Measurements from ENCODE around the gene MAN1A1. TPM values are rescaled to one million over a fixed set of nuclear protein-coding genes. Genes with fewer than 3 reads are reported as not detected.
"Not testable (repeated sequence)": the region's sequence is repeated elsewhere in the genome, so short reads cannot be mapped to it uniquely, and the experiment has no call there.

Gene MAN1A1
- polyA plus RNA-seq, 1 experiment, result 27.5 TPM

GRCh38 chr6:119379809-119380208, 30.2 kb upstream of the MAN1A1 start:
- ChIA-PET POLR2A (no interaction called here), CTCF (no interaction called here)
- DNase-seq (ENCODE audit: low read depth, low spot score), result no peak
- Histone ChIP-seq H3K27ac (ENCODE audit: low read depth, low read length) (no peak overlapping the region), H3K4me3 (ENCODE audit: low read depth, low read length) (no peak overlapping the region), H3K27me3 (ENCODE audit: control insufficient read depth, insufficient read depth, low read length) (no peaks in the 10 kb centered on the region), H3K9me3 (ENCODE audit: control insufficient read depth, insufficient read depth, low read length) (no peaks in the 10 kb centered on the region)
- TF ChIP-seq CTCF (IDR thresholded peaks at IDR 0.05; ENCODE audit: low read depth, low read length), result no peak

- POLR2A ChIA-PET; H3K4me3 ChIP-seq (ENCODE audit: low read depth, low read length); DNase-seq (ENCODE audit: low read depth, low spot score); CTCF ChIA-PET; H3K9me3 ChIP-seq (ENCODE audit: control insufficient read depth, insufficient read depth, low read length); H3K27me3 ChIP-seq (ENCODE audit: control insufficient read depth, insufficient read depth, low read length); H3K27ac ChIP-seq (ENCODE audit: low read depth, low read length): not testable (repeated sequence)
These were observed 27.5 kb upstream of the MAN1A1 start for GRCh38 chr6:119377043-119377442.

GRCh38 chr6:119370080-119370479, 20.5 kb upstream of the MAN1A1 start:
- no peak overlapping the region for H3K27ac ChIP-seq (ENCODE audit: low read depth, low read length)
- no peak for DNase-seq (ENCODE audit: low read depth, low spot score)
- no peak overlapping the region for H3K4me3 ChIP-seq (ENCODE audit: low read depth, low read length)
- ChIA-PET POLR2A (no interaction called here), CTCF (no interaction called here)
- H3K9me3 ChIP-seq (ENCODE audit: control insufficient read depth, insufficient read depth, low read length), result no peaks in the 10 kb centered on the region
- no peak for TF ChIP-seq CTCF (IDR thresholded peaks at IDR 0.05; ENCODE audit: low read depth, low read length)
- H3K27me3 ChIP-seq (ENCODE audit: control insufficient read depth, insufficient read depth, low read length), result no peaks in the 10 kb centered on the region

- TF ChIP-seq CTCF (IDR thresholded peaks at IDR 0.05; ENCODE audit: low read depth, low read length), result no peak
- H3K4me3 ChIP-seq (ENCODE audit: low read depth, low read length), result no peak overlapping the region
- no peaks in the 10 kb centered on the region for H3K9me3 ChIP-seq (ENCODE audit: control insufficient read depth, insufficient read depth, low read length)
- ChIA-PET CTCF (no interaction called here), POLR2A (no interaction called here)
- H3K27ac ChIP-seq (ENCODE audit: low read depth, low read length), result no peak overlapping the region
- no peaks in the 10 kb centered on the region for H3K27me3 ChIP-seq (ENCODE audit: control insufficient read depth, insufficient read depth, low read length)
- DNase-seq (ENCODE audit: low read depth, low spot score), result no peak
These were observed 19.4 kb upstream of the MAN1A1 start for GRCh38 chr6:119368921-119369320.

- no peak for DNase-seq (ENCODE audit: low read depth, low spot score)
- Histone ChIP-seq H3K9me3 (ENCODE audit: control insufficient read depth, insufficient read depth, low read length) (no peaks in the 10 kb centered on the region), H3K27ac (ENCODE audit: low read depth, low read length) (no peak overlapping the region), H3K27me3 (ENCODE audit: control insufficient read depth, insufficient read depth, low read length) (no peaks in the 10 kb centered on the region), H3K4me3 (ENCODE audit: low read depth, low read length) (no peak overlapping the region)
- ChIA-PET CTCF (no interaction called here), POLR2A (no interaction called here)
- TF ChIP-seq CTCF (IDR thresholded peaks at IDR 0.05; ENCODE audit: low read depth, low read length), result no peak
These were observed 11.6 kb upstream of the MAN1A1 start for GRCh38 chr6:119361209-119361608.

GRCh38 chr6:119360262-119360915, 10.8 kb upstream of the MAN1A1 start:
- no peak for TF ChIP-seq CTCF (IDR thresholded peaks at IDR 0.05; ENCODE audit: low read depth, low read length)
- POLR2A ChIA-PET, result no interaction called here

More at GRCh38 chr6:119360262-119360915, 10.8 kb upstream of the MAN1A1 start:
- Histone ChIP-seq H3K9me3 (ENCODE audit: control insufficient read depth, insufficient read depth, low read length) (no peaks in the 10 kb centered on the region), H3K27ac (ENCODE audit: low read depth, low read length) (no peak overlapping the region), H3K27me3 (ENCODE audit: control insufficient read depth, insufficient read depth, low read length) (no peaks in the 10 kb centered on the region), H3K4me3 (ENCODE audit: low read depth, low read length) (no peak overlapping the region)
- no peak for DNase-seq (ENCODE audit: low read depth, low spot score)
- CTCF ChIA-PET, result no interaction called here
